Kidney epithelial cell (primary cell): Measurements from ENCODE around the gene OPCML. TPM values are rescaled to one million over a fixed set of nuclear protein-coding genes. Genes with fewer than 3 reads are reported as not detected.

ENCODE experiments used
- DNase-seq: peaks from one replicate; pipeline ENCODE4 v3.0.0-alpha.2; 2010; ENCODE audit warnings: low read depth
- H3K27me3 ChIP-seq: 2 replicates; pipeline ENCODE4 v1.6.0; 2011; ENCODE audit warnings: low read length; ENCODE audit not compliant: control insufficient read depth, insufficient read depth
- H3K36me3 ChIP-seq: 2 replicates; pipeline ENCODE4 v1.5.1; 2011; ENCODE audit warnings: low read length; ENCODE audit not compliant: control insufficient read depth, insufficient read depth
- H3K4me3 ChIP-seq: 2 replicates; pipeline ENCODE4 v1.5.1; 2011; ENCODE audit warnings: low read depth, mild to moderate bottlenecking, control low read depth, low read length
- total RNA-seq: library from RNA; depleted of rRNA; stranded (reverse); fragments of >200 nt; gene quantifications from 2 replicates; pipeline ENCODE4 v1.2.3, GENCODE V29; 2015
- TF ChIP-seq, protein P1 (sequence below): IDR thresholded peaks from 2 replicates; pipeline ENCODE4 v1.5.1; 2011; ENCODE audit warnings: mild to moderate bottlenecking, moderate library complexity, low read length, control low read depth, inconsistent platforms; ENCODE audit not compliant: insufficient read depth, poor library complexity, severe bottlenecking

Gene OPCML
- total RNA-seq, 1 donor from 2014 or later = under 0.01 TPM

DNA sequence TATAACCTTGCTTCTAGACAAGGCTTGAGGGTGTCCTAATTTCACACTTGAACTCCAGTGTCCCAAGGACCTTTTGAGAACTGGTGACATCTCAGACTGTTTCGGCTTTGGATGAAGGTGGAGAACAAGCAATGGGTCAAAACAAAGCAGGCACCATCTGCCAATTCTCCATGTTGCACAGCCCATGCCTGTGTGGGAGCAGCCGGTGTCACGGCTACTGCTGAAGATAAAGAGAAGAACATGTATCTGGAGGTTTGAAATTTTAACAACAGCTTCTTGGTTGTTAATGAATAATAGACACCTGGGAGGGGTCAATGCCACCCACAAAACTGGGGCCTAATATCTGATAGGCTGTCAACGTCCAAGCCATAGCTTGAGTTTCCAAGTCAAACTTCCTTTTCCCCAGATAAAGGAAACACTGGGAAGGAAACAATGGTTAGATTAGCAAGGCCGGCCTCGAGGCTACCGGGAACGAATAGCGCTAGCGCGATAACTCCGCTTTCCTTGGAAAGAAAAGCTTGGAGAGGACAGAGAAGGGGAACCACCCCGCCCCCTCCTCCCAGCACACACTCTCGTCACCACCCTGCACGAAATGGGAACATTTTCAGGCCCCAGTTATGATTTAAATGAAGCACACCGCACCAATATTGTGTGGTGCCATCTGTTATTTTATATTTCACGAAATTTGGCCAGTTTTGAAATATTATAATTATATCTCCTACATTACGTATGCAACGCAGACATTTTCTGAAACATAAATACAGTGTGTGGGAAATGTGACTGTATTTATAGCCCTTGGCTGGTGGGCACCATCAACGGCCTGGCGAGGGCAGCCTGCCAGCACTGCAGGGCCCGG is 21.8 kb upstream of the OPCML start:
- Histone ChIP-seq H3K27me3 (no peaks in the 10 kb centered on the region), H3K36me3 (no peaks in the 10 kb centered on the region), H3K4me3 (no peak overlapping the region)
- no peak for DNase-seq
- TF ChIP-seq, protein P1, sequence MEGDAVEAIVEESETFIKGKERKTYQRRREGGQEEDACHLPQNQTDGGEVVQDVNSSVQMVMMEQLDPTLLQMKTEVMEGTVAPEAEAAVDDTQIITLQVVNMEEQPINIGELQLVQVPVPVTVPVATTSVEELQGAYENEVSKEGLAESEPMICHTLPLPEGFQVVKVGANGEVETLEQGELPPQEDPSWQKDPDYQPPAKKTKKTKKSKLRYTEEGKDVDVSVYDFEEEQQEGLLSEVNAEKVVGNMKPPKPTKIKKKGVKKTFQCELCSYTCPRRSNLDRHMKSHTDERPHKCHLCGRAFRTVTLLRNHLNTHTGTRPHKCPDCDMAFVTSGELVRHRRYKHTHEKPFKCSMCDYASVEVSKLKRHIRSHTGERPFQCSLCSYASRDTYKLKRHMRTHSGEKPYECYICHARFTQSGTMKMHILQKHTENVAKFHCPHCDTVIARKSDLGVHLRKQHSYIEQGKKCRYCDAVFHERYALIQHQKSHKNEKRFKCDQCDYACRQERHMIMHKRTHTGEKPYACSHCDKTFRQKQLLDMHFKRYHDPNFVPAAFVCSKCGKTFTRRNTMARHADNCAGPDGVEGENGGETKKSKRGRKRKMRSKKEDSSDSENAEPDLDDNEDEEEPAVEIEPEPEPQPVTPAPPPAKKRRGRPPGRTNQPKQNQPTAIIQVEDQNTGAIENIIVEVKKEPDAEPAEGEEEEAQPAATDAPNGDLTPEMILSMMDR = no peak

DNA sequence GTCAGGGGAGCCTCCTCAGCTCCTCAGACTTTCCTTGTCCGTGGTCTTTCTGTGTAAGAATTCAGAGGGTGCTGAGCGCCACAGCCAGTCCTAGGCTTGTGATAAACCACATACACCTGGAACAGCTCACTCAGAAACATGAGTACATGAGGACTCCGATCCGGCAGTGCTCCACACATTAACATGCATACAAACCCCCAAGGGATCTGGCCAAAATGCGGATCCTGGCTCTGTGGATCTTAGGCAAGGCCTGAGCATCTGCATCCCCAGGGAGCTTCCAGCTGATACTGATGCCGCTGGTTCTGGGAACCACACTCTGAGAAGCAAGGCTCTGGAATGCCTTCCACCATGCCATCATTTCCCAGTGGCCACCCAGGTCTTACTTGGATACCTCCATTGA is 20.6 kb upstream of the OPCML start:
- Histone ChIP-seq H3K4me3 (no peak overlapping the region), H3K36me3 (no peaks in the 10 kb centered on the region), H3K27me3 (no peaks in the 10 kb centered on the region)
- no peak for DNase-seq
- TF ChIP-seq, protein P1 = no peak

DNA sequence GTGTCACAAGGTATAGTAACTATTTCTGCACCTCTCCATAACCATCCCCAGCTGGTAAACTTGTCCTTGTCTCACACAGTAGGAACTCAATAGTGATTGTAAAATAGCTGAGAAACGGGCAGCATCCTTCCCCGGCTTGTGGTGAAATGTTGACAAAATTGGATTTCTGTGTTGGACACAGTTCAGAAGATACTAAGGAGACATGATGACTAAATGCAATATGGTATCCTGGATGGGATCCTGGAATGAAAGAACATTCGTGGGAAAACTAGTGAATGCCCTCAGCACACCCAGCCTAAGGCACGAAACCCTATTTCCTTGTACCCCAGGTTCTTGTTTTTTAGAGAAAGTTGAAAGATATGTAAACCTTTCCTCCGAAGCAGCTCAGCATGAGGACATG is 18.8 kb upstream of the OPCML start:
- Histone ChIP-seq H3K36me3 (no peaks in the 10 kb centered on the region), H3K27me3 (no peaks in the 10 kb centered on the region), H3K4me3 (no peak overlapping the region)
- no peak for DNase-seq
- TF ChIP-seq, protein P1 = no peak

DNA sequence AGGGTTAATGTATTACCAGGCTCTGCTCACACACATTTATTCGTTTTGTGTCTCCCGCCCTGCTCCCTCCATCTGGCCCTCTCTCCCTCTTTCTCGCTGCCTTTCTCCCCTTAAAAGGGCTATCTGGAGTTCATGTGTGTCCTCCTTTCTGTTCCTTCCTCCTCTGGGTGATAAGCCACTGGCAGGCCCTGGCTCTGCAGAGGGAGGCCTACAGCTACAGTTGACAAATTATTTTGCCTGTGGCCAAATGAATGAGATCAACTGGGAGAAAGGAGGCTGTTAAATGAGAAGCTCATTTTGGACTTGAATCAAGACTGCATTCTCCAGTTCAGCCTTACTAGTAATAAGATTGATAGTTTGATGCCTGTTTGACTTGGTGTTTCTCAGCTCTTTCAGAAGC is 17.5 kb upstream of the OPCML start:
- TF ChIP-seq, protein P1 = no peak
- DNase-seq = no peak
- H3K27me3 ChIP-seq = no peaks in the 10 kb centered on the region
- no peak overlapping the region for H3K4me3 ChIP-seq
- no peaks in the 10 kb centered on the region for H3K36me3 ChIP-seq

DNA sequence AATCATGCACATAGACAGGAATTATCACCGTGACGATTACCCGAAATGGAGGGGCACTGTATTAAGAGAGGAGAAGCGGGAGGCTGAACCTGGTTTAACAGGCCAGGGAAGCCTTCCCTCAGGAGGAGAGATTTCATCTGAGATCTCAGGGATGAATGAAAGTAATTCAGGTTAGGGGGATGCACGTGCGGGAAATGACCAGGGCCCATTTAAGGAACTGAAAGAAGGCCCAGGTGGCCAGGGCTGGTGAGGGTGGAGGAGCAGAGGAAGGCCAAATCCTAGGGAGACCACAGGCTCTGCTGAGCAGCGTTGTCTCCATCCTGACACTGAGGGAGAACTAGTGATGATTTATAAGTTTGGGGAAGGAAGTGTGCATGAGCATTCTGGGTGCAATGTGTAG is 16.3 kb upstream of the OPCML start:
- TF ChIP-seq, protein P1 = no peak
- Histone ChIP-seq H3K4me3 (no peak overlapping the region), H3K36me3 (no peaks in the 10 kb centered on the region), H3K27me3 (no peaks in the 10 kb centered on the region)
- DNase-seq = no peak
